ENCODE data around the gene SLC26A1.

The SLC26A1 gene

GRCh38 chr4:957581-958313 is 35.5 kb downstream of the SLC26A1 start:
- DNase-seq (ENCODE audit: extremely low read depth, insufficient read length): no peak
- Histone ChIP-seq H3K4me3 (replicated peaks; ENCODE audit: low read depth, low read length) (no peak overlapping the region), H3K36me3 (ENCODE audit: control insufficient read depth, insufficient read depth, low read length) (peaks cover 9% of the 10 kb centered on the region), H3K27me3 (replicated peaks; ENCODE audit: control insufficient read depth, insufficient read depth, low read length) (no peaks in the 10 kb centered on the region)
- TF ChIP-seq CTCF (IDR thresholded peaks at IDR 0.05; ENCODE audit: insufficient read depth, low read length, poor library complexity, severe bottlenecking): no peak

- peaks cover 9% of the 10 kb centered on the region for H3K36me3 ChIP-seq (ENCODE audit: control insufficient read depth, insufficient read depth, low read length)
- TF ChIP-seq CTCF (IDR thresholded peaks at IDR 0.05; ENCODE audit: insufficient read depth, low read length, poor library complexity, severe bottlenecking): no peak
- no peaks in the 10 kb centered on the region for H3K27me3 ChIP-seq (replicated peaks; ENCODE audit: control insufficient read depth, insufficient read depth, low read length)
- H3K4me3 ChIP-seq (replicated peaks; ENCODE audit: low read depth, low read length): no peak overlapping the region
- DNase-seq (ENCODE audit: extremely low read depth, insufficient read length): no peak
Measured at GRCh38 chr4:957231-957580, 36.0 kb downstream of the SLC26A1 start.

- H3K36me3 ChIP-seq (ENCODE audit: control insufficient read depth, insufficient read depth, low read length): peaks cover 6% of the 10 kb centered on the region
- DNase-seq (ENCODE audit: extremely low read depth, insufficient read length): no peak
- H3K27me3 ChIP-seq (replicated peaks; ENCODE audit: control insufficient read depth, insufficient read depth, low read length): no peaks in the 10 kb centered on the region
- no peak overlapping the region for H3K4me3 ChIP-seq (replicated peaks; ENCODE audit: low read depth, low read length)
- TF ChIP-seq CTCF (IDR thresholded peaks at IDR 0.05; ENCODE audit: insufficient read depth, low read length, poor library complexity, severe bottlenecking): no peak
Measured at GRCh38 chr4:956531-957230, 36.5 kb downstream of the SLC26A1 start.

GRCh38 chr4:955931-956381 is 37.2 kb downstream of the SLC26A1 start:
- H3K36me3 ChIP-seq (ENCODE audit: control insufficient read depth, insufficient read depth, low read length): peaks cover 6% of the 10 kb centered on the region
- TF ChIP-seq CTCF (IDR thresholded peaks at IDR 0.05; ENCODE audit: insufficient read depth, low read length, poor library complexity, severe bottlenecking): no peak
- no peak for DNase-seq (ENCODE audit: extremely low read depth, insufficient read length)
- H3K27me3 ChIP-seq (replicated peaks; ENCODE audit: control insufficient read depth, insufficient read depth, low read length): no peaks in the 10 kb centered on the region
- H3K4me3 ChIP-seq (replicated peaks; ENCODE audit: low read depth, low read length): no peak overlapping the region

GRCh38 chr4:955161-955921 is 37.9 kb downstream of the SLC26A1 start:
- no peak for TF ChIP-seq CTCF (IDR thresholded peaks at IDR 0.05; ENCODE audit: insufficient read depth, low read length, poor library complexity, severe bottlenecking)
- Histone ChIP-seq H3K4me3 (replicated peaks; ENCODE audit: low read depth, low read length) (no peak overlapping the region), H3K36me3 (ENCODE audit: control insufficient read depth, insufficient read depth, low read length) (peaks cover 6% of the 10 kb centered on the region), H3K27me3 (replicated peaks; ENCODE audit: control insufficient read depth, insufficient read depth, low read length) (no peaks in the 10 kb centered on the region)
- DNase-seq (ENCODE audit: extremely low read depth, insufficient read length): no peak

All from GM06990 (cell line).